GM12878 (cell line): ENCODE results near the gene CASP8. TPM values are rescaled to one million over a fixed set of nuclear protein-coding genes. Genes with fewer than 3 reads are reported as not detected.

Source experiments
- ATAC-seq: fragments of 200-7000 bp; cut with Tn5 transposase; 3 replicates; pipeline ENCODE4 v1.9.1; 2020; ENCODE audit warnings: mild to moderate bottlenecking, moderate library complexity
- BruUV-seq: library from RNA; stranded (reverse); fragments of 400-500 nt; replicated peaks from 2 replicates; lab custom pipeline; 2021; lab: Mats Ljungman, UMichigan
- CTCF ChIA-PET: fragments of 300-600 bp; sonication (Branson Sonifier 250); formaldehyde crosslinking; extraction: SDS; loops from one replicate; lab custom pipeline; 2021; ENCODE audit warnings: inconsistent platforms; lab: Yijun Ruan, JAX
- POLR2A ChIA-PET: fragments of 350-600 bp; formaldehyde crosslinking; extraction: SDS; loops from one replicate; lab custom pipeline; 2021; ENCODE audit warnings: inconsistent platforms; lab: Charles Lee
- RAD21 ChIA-PET: fragments of 300-600 bp; sonication (Branson Sonifier 250); formaldehyde crosslinking; loops from one replicate; lab custom pipeline; 2023; ENCODE audit warnings: antibody characterized with exemption; ENCODE audit not compliant: unreplicated experiment; lab: Charles Lee
- SMC1A ChIA-PET: fragments of 300-600 bp; sonication (Branson Sonifier 250); formaldehyde crosslinking; loops from one replicate; lab custom pipeline; 2023; ENCODE audit not compliant: unreplicated experiment, uncharacterized antibody; lab: Charles Lee
- DNase-seq: peaks from one replicate; pipeline ENCODE4 v3.0.0-alpha.2; 2011; ENCODE audit warnings: low read depth, low spot score
- FAIRE-seq: peaks from 3 replicates; lab custom pipeline; 2011; peaks lifted over from hg19 to GRCh38; lab: Jason Lieb, UNC
- H2AFZ ChIP-seq: 2 replicates; pipeline ENCODE4 v1.6.0; 2011; ENCODE audit warnings: low read depth, low read length, control low read depth; ENCODE audit not compliant: control insufficient read depth
- H3K27ac ChIP-seq: 2 replicates; pipeline ENCODE4 v1.5.1; 2011; ENCODE audit warnings: control low read depth; ENCODE audit not compliant: control insufficient read depth, insufficient read depth
- H3K27me3 ChIP-seq, 2 experiments: replicated peaks in 1 of 2; 2 replicates each; pipeline versions ENCODE4 v1.6.0 to v1.6.1; 2011; ENCODE audit warnings: low read length in 1 of 2; ENCODE audit not compliant: control insufficient read depth in 2 of 2, insufficient read depth in 2 of 2
- H3K36me3 ChIP-seq, 2 experiments: 2 replicates each; pipeline ENCODE4 v1.5.1; 2011; ENCODE audit warnings: low read length in 1 of 2; ENCODE audit not compliant: control insufficient read depth in 2 of 2, insufficient read depth in 2 of 2
- H3K4me1 ChIP-seq: 2 replicates; pipeline ENCODE4 v1.6.1; 2011; ENCODE audit warnings: mild to moderate bottlenecking, low read length, moderate library complexity, mixed read lengths; ENCODE audit not compliant: control insufficient read depth, insufficient read depth
- H3K4me2 ChIP-seq: 2 replicates; pipeline ENCODE4 v1.6.0; 2011; ENCODE audit warnings: control low read depth; ENCODE audit not compliant: control insufficient read depth, insufficient read depth
- H3K4me3 ChIP-seq: fragments of 200-600 bp; sonication (generic); 2 replicates; pipeline ENCODE4 v1.5.1; 2016
- H3K79me2 ChIP-seq: 2 replicates; pipeline ENCODE4 v1.6.0; 2011; ENCODE audit warnings: low read length; ENCODE audit not compliant: control insufficient read depth, insufficient read depth
- H3K9ac ChIP-seq: 2 replicates; pipeline ENCODE4 v1.8.0; 2011; ENCODE audit warnings: low read length, control low read depth, mixed read lengths; ENCODE audit not compliant: control insufficient read depth, insufficient read depth
- H3K9me3 ChIP-seq: replicated peaks from 3 replicates; pipeline ENCODE4 v1.5.1; 2011; ENCODE audit warnings: mild to moderate bottlenecking, low read length; ENCODE audit not compliant: control insufficient read depth, insufficient read depth
- H4K20me1 ChIP-seq: 2 replicates; pipeline ENCODE4 v1.6.0; 2011; ENCODE audit not compliant: control insufficient read depth, insufficient read depth
- JUNB ChIP-seq: IDR thresholded peaks from 2 replicates; pipeline ENCODE4 v1.6.1; 2016; ENCODE audit warnings: antibody characterized with exemption, mild to moderate bottlenecking
- SUZ12 ChIP-seq: fragments of 200-600 bp; sonication (generic); IDR thresholded peaks from one replicate; pipeline ENCODE4 v1.6.1; 2018; ENCODE audit warnings: antibody characterized with exemption, mild to moderate bottlenecking; ENCODE audit not compliant: unreplicated experiment
- TCF7 ChIP-seq: IDR thresholded peaks from 2 replicates; pipeline ENCODE4 v1.6.1; 2014; ENCODE audit warnings: antibody characterized with exemption, borderline replicate concordance
- WGBS: methylation state at CpG from one replicate; pipeline ENCODE4 v1.1.6; 2016; ENCODE audit warnings: low lambda C conversion rate; ENCODE audit not compliant: insufficient replicate concordance, insufficient coverage; ENCODE audit errors: missing lambda C conversion rate; 5-methylcytosine and 5-hydroxymethylcytosine counted together
- in situ Hi-C: fragments of 300-500 bp; cut with MboI; formaldehyde crosslinking; loops from 9 replicates; pipeline ENCODE4 v1.14.3; 2018; ENCODE audit warnings: mixed read lengths
- intact Hi-C: fragments of 100-400 bp; cut with micrococcal nuclease; formaldehyde crosslinking; loops from one replicate; pipeline ENCODE4 v1.14.2; 2022; ENCODE audit not compliant: unreplicated experiment
- polyA plus RNA-seq, 11 experiments: library from polyadenylated mRNA; depleted of rRNA in 4 of 11; unstranded in 6 of 11; stranded (reverse) in 5 of 11; fragments of >200 nt; fragmentation: Nextera tagmentation in 4 of 11; fragmentation: Illumina TruSeq in 1 of 11; extraction: Ambion mirVana in 4 of 11; extraction: Trizol in 1 of 11; gene quantifications; 1 replicate in 1 of 11; 2 replicates in 10 of 11; pipeline versions ENCODE4 v1.2.1 to v1.2.3, GENCODE V29; 2011 to 2016; ENCODE audit warnings: inconsistent platforms in 2 of 11, missing spikeins in 2 of 11, low read depth in 1 of 11
- total RNA-seq, 4 experiments: library from RNA; depleted of rRNA in 3 of 4; stranded (reverse); fragments of >200 nt in 3 of 4; fragmentation: Illumina TruSeq in 1 of 4; extraction: Trizol in 1 of 4; gene quantifications; 2 replicates each; pipeline versions ENCODE4 v1.2.1 to v1.2.3, GENCODE V29; 2013 to 2021
- TF ChIP-seq, protein P1 (sequence below): IDR thresholded peaks from 2 replicates; pipeline ENCODE4 v1.6.1; 2012; ENCODE audit warnings: mild to moderate bottlenecking, low read depth, low read length

The CASP8 gene
- total and polyA plus RNA-seq, 10 of the 15 experiments (the other 5 are each of a cell fraction or from before 2014, with no cell fraction given), result 18.6 to 54.1 (median 39.9) TPM

DNA sequence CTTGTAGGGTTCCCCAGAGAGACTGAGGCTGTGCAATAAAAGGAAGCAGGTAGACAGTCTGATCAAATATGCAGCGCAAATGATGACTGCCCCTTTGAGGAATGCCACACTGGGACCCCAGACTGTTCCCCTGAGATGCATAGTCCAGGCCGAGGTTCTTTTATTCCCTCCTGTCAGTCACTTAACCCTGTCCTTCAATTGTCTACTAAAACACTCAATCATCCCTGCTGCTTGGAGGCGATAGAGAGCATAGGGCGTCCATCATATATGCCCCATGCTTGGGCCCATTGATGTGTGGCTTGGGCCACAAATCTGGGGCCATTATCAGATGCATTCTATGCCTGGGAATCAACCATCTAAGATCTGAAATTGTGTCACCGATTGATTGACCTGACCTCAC lies 15.5 kb upstream of the CASP8 start:
- SMC1A ChIA-PET, result interaction anchor here (1.0 to 1.3 kb wide), 3 partner anchors 15 to 120 kb away, joined by 3 to 4 read pairs (median 4); no protein-coding TSS in a partner anchor
- TF ChIP-seq JUNB, result no peak
- no peak for TF ChIP-seq SUZ12
- no peak for TF ChIP-seq TCF7
- TF ChIP-seq, protein P1, sequence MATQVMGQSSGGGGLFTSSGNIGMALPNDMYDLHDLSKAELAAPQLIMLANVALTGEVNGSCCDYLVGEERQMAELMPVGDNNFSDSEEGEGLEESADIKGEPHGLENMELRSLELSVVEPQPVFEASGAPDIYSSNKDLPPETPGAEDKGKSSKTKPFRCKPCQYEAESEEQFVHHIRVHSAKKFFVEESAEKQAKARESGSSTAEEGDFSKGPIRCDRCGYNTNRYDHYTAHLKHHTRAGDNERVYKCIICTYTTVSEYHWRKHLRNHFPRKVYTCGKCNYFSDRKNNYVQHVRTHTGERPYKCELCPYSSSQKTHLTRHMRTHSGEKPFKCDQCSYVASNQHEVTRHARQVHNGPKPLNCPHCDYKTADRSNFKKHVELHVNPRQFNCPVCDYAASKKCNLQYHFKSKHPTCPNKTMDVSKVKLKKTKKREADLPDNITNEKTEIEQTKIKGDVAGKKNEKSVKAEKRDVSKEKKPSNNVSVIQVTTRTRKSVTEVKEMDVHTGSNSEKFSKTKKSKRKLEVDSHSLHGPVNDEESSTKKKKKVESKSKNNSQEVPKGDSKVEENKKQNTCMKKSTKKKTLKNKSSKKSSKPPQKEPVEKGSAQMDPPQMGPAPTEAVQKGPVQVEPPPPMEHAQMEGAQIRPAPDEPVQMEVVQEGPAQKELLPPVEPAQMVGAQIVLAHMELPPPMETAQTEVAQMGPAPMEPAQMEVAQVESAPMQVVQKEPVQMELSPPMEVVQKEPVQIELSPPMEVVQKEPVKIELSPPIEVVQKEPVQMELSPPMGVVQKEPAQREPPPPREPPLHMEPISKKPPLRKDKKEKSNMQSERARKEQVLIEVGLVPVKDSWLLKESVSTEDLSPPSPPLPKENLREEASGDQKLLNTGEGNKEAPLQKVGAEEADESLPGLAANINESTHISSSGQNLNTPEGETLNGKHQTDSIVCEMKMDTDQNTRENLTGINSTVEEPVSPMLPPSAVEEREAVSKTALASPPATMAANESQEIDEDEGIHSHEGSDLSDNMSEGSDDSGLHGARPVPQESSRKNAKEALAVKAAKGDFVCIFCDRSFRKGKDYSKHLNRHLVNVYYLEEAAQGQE, result no peak
- POLR2A ChIA-PET, result interaction anchor here (0.6 to 1.0 kb wide), 2 partner anchors 13 to 145 kb away, joined by 3 to 5 read pairs; no protein-coding TSS in a partner anchor
- FAIRE-seq (no peak), ATAC-seq (no peak), DNase-seq (no peak)
- RAD21 ChIA-PET, result no interaction called here
- H3K4me2 ChIP-seq, result no peak overlapping the region
- CTCF ChIA-PET, result interaction anchor here (0.6 to 0.7 kb wide), 3 partner anchors 8 to 140 kb away, joined by 3 to 5 read pairs (median 4); no protein-coding TSS in a partner anchor
- in situ Hi-C loops (loop anchor here (5.0 kb wide), 1 partner anchor 117 kb away; no protein-coding TSS in a partner anchor), intact Hi-C loops (no loop called here)
- H3K4me1 ChIP-seq, result peaks cover 7% of the 10 kb centered on the region; the same call in 1 of the 2 replicates
- 100% methylated on average over 5 of the region's 5 CpGs for WGBS
- no peak overlapping the region for H3K4me3 ChIP-seq
- BruUV-seq, result no TSS peak
- no peak overlapping the region for H3K9ac ChIP-seq
- no peaks in the 10 kb centered on the region for H3K27me3 ChIP-seq
- no peak overlapping the region for H2AFZ ChIP-seq
- H3K9me3 ChIP-seq, result no peaks in the 10 kb centered on the region; the same call in 2 of the 3 replicates
- H4K20me1 ChIP-seq, result no peaks in the 10 kb centered on the region
- no peaks in the 10 kb centered on the region for H3K79me2 ChIP-seq
- H3K36me3 ChIP-seq, result peaks cover under 1 to 3% of the 10 kb centered on the region in 2 experiments; a peak in 2 of 4 replicates
- H3K27ac ChIP-seq, result no peak overlapping the region
